Chondrocyte (in vitro differentiated cells): ENCODE results near the gene LHFPL2. TPM values are rescaled to one million over a fixed set of nuclear protein-coding genes. Genes with fewer than 3 reads are reported as not detected.
A peak's percentile ranks its signal among the peaks of the same experiment; 100 is the strongest.
"Not testable (repeated sequence)": the region's sequence is repeated elsewhere in the genome, so short reads cannot be mapped to it uniquely, and the experiment has no call there.

Experiments
- DNase-seq: peaks from one replicate; pipeline ENCODE4 v3.0.0; 2021; ENCODE audit warnings: mixed read lengths, low spot score
- H3K27ac Mint-ChIP-seq: one replicate; pipeline ENCODE4 v1.8.0; 2021; ENCODE audit warnings: mild to moderate bottlenecking, moderate library complexity, mixed read lengths; ENCODE audit not compliant: unreplicated experiment
- H3K27me3 Mint-ChIP-seq: 2 replicates; pipeline ENCODE4 v1.8.0; 2021; ENCODE audit warnings: low read depth, mixed read lengths
- H3K36me3 Mint-ChIP-seq: 2 replicates; pipeline ENCODE4 v1.8.0; 2021; ENCODE audit warnings: low read depth, mixed read lengths
- H3K4me1 Mint-ChIP-seq: 2 replicates; pipeline ENCODE4 v1.8.0; 2021; ENCODE audit warnings: low read depth, mild to moderate bottlenecking, mixed read lengths
- H3K4me3 Mint-ChIP-seq: one replicate; pipeline ENCODE4 v1.8.0; 2021; ENCODE audit warnings: mild to moderate bottlenecking, moderate library complexity, mixed read lengths; ENCODE audit not compliant: unreplicated experiment
- H3K9me3 Mint-ChIP-seq: 2 replicates; pipeline ENCODE4 v1.8.0; 2021; ENCODE audit warnings: low read depth, mixed read lengths
- total RNA-seq: library from RNA; stranded (reverse); gene quantifications from 3 replicates; pipeline ENCODE4 v1.2.1, GENCODE V29; 2021
- TF ChIP-seq, protein P1 (sequence below): fragments of 200-600 bp; sonication (generic); IDR thresholded peaks from 2 replicates; pipeline ENCODE4 v1.5.0; 2021; ENCODE audit warnings: antibody characterized with exemption, mild to moderate bottlenecking, moderate library complexity

The LHFPL2 gene
- total RNA-seq, 1 donor from 2014 or later, result 49.4 TPM

GRCh38 chr5:78669331-78669730, 20.8 kb upstream of the LHFPL2 start:
- DNase-seq, result no peak
- no peaks in the 10 kb centered on the region for H3K27me3 Mint-ChIP-seq
- H3K9me3 Mint-ChIP-seq, result peaks cover 7% of the 10 kb centered on the region
- no peak overlapping the region for H3K4me3 Mint-ChIP-seq
- H3K4me1 Mint-ChIP-seq, result peaks cover 25% of the 10 kb centered on the region
- no peak overlapping the region for H3K27ac Mint-ChIP-seq
- TF ChIP-seq, protein P1, sequence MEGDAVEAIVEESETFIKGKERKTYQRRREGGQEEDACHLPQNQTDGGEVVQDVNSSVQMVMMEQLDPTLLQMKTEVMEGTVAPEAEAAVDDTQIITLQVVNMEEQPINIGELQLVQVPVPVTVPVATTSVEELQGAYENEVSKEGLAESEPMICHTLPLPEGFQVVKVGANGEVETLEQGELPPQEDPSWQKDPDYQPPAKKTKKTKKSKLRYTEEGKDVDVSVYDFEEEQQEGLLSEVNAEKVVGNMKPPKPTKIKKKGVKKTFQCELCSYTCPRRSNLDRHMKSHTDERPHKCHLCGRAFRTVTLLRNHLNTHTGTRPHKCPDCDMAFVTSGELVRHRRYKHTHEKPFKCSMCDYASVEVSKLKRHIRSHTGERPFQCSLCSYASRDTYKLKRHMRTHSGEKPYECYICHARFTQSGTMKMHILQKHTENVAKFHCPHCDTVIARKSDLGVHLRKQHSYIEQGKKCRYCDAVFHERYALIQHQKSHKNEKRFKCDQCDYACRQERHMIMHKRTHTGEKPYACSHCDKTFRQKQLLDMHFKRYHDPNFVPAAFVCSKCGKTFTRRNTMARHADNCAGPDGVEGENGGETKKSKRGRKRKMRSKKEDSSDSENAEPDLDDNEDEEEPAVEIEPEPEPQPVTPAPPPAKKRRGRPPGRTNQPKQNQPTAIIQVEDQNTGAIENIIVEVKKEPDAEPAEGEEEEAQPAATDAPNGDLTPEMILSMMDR, result no peak
- H3K36me3 Mint-ChIP-seq, result peaks cover 2% of the 10 kb centered on the region

DNA sequence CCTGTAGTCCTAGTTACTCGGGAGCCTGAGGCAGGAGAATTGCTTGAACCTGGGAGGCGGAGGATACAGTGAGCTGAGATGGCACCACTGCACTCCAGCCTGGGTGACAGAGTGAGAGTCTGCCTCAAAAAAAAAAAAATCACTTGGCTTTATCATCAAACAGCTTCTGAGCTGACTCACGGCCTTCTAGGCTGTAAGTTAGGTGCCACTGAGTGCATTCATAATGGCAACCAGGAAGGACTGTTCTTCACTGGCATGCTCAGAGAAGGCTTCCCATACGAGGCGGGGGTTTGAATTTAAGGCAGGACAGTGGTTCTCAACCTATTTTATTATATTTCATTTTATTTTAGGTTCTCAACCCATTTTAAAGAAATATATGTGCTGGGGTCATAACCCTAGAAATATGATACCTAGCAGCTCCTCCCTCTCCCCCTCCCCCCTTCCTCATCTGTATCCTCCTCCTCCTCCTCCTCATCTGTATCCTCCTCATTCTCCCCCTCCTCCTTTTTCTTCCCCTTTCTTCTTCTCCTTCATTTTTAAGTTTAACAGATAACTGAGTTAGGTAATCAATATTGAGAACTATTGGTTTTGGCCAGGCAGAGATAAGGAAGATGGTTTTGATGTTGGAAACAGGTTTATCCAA, 19.0 kb upstream of the LHFPL2 start:
- no peaks in the 10 kb centered on the region for H3K27me3 Mint-ChIP-seq
- TF ChIP-seq, protein P1, result no peak
- H3K4me1 Mint-ChIP-seq, result peaks cover 25% of the 10 kb centered on the region
- no peak overlapping the region for H3K27ac Mint-ChIP-seq
- no peak for DNase-seq
- no peak overlapping the region for H3K4me3 Mint-ChIP-seq
- H3K9me3 Mint-ChIP-seq, result no peaks in the 10 kb centered on the region
- H3K36me3 Mint-ChIP-seq, result peaks cover 2% of the 10 kb centered on the region

GRCh38 chr5:78666975-78667374, 18.4 kb upstream of the LHFPL2 start:
- not testable (repeated sequence) for H3K4me3 Mint-ChIP-seq, H3K9me3 Mint-ChIP-seq, H3K27ac Mint-ChIP-seq, H3K27me3 Mint-ChIP-seq, H3K36me3 Mint-ChIP-seq, DNase-seq
- peaks cover 25% of the 10 kb centered on the region for H3K4me1 Mint-ChIP-seq

GRCh38 chr5:78666041-78666444, 17.5 kb upstream of the LHFPL2 start:
- H3K9me3 Mint-ChIP-seq, result no peaks in the 10 kb centered on the region
- DNase-seq, result no peak
- peaks cover 20% of the 10 kb centered on the region for H3K4me1 Mint-ChIP-seq

DNA sequence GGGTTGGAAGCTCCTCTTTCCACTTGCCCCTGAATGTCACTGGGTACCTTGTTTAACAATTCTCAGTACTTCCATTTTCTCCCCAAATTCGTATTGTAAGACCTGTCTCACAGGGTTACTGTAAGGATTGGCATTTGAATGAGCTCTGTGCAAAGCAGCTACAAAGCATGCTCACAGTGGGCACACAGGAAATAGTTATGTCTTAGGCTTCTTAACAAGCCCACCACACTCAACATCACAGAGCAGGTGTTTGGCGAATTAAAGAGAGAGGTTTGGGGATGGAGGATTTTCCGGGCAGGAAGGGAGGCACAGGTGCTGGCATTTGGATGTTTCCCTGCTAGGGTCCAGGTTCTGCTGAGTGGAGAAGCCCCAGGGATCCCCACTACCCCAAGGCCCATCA, 17.0 kb upstream of the LHFPL2 start:
- DNase-seq, result no peak
- Mint-ChIP-seq H3K36me3 (peaks cover 2% of the 10 kb centered on the region), H3K4me1 (peaks cover 15% of the 10 kb centered on the region), H3K4me3 (no peak overlapping the region), H3K9me3 (no peaks in the 10 kb centered on the region), H3K27ac (no peak overlapping the region), H3K27me3 (no peaks in the 10 kb centered on the region)
- TF ChIP-seq, protein P1, result no peak

More at GRCh38 chr5:78666041-78666444, 17.5 kb upstream of the LHFPL2 start:
- TF ChIP-seq, protein P1, result no peak
- no peak overlapping the region for H3K4me3 Mint-ChIP-seq
- no peaks in the 10 kb centered on the region for H3K27me3 Mint-ChIP-seq
- peaks cover 2% of the 10 kb centered on the region for H3K36me3 Mint-ChIP-seq
- H3K27ac Mint-ChIP-seq, result peak overlapping the region; percentile 43

DNA sequence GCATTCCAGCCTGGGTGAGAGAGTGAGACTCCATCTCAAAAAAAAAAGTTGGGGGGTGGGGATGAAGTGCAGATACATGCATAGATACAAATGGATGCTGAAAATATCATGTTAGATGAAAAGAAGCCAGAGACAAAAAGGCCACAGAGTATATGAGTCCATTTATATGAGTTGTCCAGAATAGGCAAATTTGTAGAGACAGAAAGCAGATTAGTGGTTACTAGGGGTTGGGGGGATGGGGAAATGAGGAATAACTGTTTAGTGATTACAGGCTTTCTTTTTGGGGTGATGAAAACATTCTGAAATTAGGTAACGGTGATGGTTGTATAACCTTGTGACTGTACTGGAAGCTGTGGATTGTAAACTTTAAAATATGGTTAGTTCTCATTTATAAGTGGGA, 13.8 kb upstream of the LHFPL2 start:
- Mint-ChIP-seq H3K4me1 (peaks cover 20% of the 10 kb centered on the region), H3K27ac (no peak overlapping the region), H3K9me3 (peaks cover 2% of the 10 kb centered on the region), H3K36me3 (no peaks in the 10 kb centered on the region), H3K27me3 (no peaks in the 10 kb centered on the region), H3K4me3 (no peak overlapping the region)
- TF ChIP-seq, protein P1, result no peak
- DNase-seq, result no peak
